ENCODE data around the gene ALPL.

ALPL gene

GRCh38 chr1:21598904-21599303 lies 89.7 kb downstream of the ALPL start:
- no peak for DNase-seq (ENCODE audit: low read depth, low spot score)
- TF ChIP-seq CTCF (IDR thresholded peaks at IDR 0.05; ENCODE audit: low read depth, low read length), result no peak
- in situ Hi-C loops (cut with HindIII; ENCODE audit: low sequenced_read_pairs), result no loop called here
- H3K4me3 ChIP-seq (ENCODE audit: low read depth, low read length), result no peak overlapping the region

GRCh38 chr1:21599402-21599801 lies 90.2 kb downstream of the ALPL start:
- in situ Hi-C loops (cut with HindIII; ENCODE audit: low sequenced_read_pairs), result no loop called here
- no peak overlapping the region for H3K4me3 ChIP-seq (ENCODE audit: low read depth, low read length)
- no peak for TF ChIP-seq CTCF (IDR thresholded peaks at IDR 0.05; ENCODE audit: low read depth, low read length)
- no peak for DNase-seq (ENCODE audit: low read depth, low spot score)

- no peak for DNase-seq (ENCODE audit: low read depth, low spot score)
- no peak for TF ChIP-seq CTCF (IDR thresholded peaks at IDR 0.05; ENCODE audit: low read depth, low read length)
Observed at GRCh38 chr1:21601278-21602048, 92.2 kb downstream of the ALPL start.

GRCh38 chr1:21603177-21604138 lies 94.2 kb downstream of the ALPL start:
- no peak overlapping the region for H3K4me3 ChIP-seq (ENCODE audit: low read depth, low read length)
- TF ChIP-seq CTCF (IDR thresholded peaks at IDR 0.05; ENCODE audit: low read depth, low read length), result no peak
- DNase-seq (ENCODE audit: low read depth, low spot score), result no peak
- in situ Hi-C loops (cut with HindIII; ENCODE audit: low sequenced_read_pairs), result no loop called here

More at GRCh38 chr1:21601278-21602048, 92.2 kb downstream of the ALPL start:
- in situ Hi-C loops (cut with HindIII; ENCODE audit: low sequenced_read_pairs), result no loop called here
- H3K4me3 ChIP-seq (ENCODE audit: low read depth, low read length), result no peak overlapping the region

GRCh38 chr1:21604208-21604957 lies 95.2 kb downstream of the ALPL start:
- no peak for DNase-seq (ENCODE audit: low read depth, low spot score)
- in situ Hi-C loops (cut with HindIII; ENCODE audit: low sequenced_read_pairs), result no loop called here
- TF ChIP-seq CTCF (IDR thresholded peaks at IDR 0.05; ENCODE audit: low read depth, low read length), result no peak
- H3K4me3 ChIP-seq (ENCODE audit: low read depth, low read length), result no peak overlapping the region
